ENCODE data around the gene CDC42EP4.

GRCh38 chr17:73343739-73344454 lies 32.1 kb upstream of the CDC42EP4 start:
- TF ChIP-seq CTCF (IDR thresholded peaks at IDR 0.05; ENCODE audit: poor library complexity, severe bottlenecking), result no peak
- no peak for TF ChIP-seq EP300 (conservative IDR thresholded peaks at IDR 0.05; ENCODE audit: poor library complexity, severe bottlenecking)
- no peak for TF ChIP-seq POLR2AphosphoS5 (IDR thresholded peaks at IDR 0.05)
- TF ChIP-seq EZH2 (IDR thresholded peaks at IDR 0.05; ENCODE audit: borderline replicate concordance, insufficient read depth, low read length, poor library complexity, severe bottlenecking), result no peak
- TF ChIP-seq SMC3 (conservative IDR thresholded peaks at IDR 0.05; ENCODE audit: poor library complexity), result no peak
- TF ChIP-seq RAD21 (conservative IDR thresholded peaks at IDR 0.05), result no peak
- TF ChIP-seq MXI1 (conservative IDR thresholded peaks at IDR 0.05; ENCODE audit: poor library complexity, severe bottlenecking), result no peak
- TF ChIP-seq TAF1 (IDR thresholded peaks at IDR 0.05; ENCODE audit: low read depth), result no peak

Data from neural cell (in vitro differentiated cells).